ENCODE data around the gene ADORA3. TPM values are rescaled to one million over a fixed set of nuclear protein-coding genes. Genes with fewer than 3 reads are reported as not detected.
"Not testable (repeated sequence)": the region's sequence is repeated elsewhere in the genome, so short reads cannot be mapped to it uniquely, and the experiment has no call there.

ADORA3 gene
- total RNA-seq: 10 to 100 TPM in 1 of 4 donors, 1 to 10 TPM in 3; 4.9 to 13.3 (median 5.1) TPM

- Histone ChIP-seq H3K4me3 (peak within 1 kb of the TSS in 3 of 4 donors; percentile 9 to 35 (median 24)), H3K27me3 (no peaks in the 10 kb centered on the region), H3K27ac (replicated peaks in 1 of 4) (peak within 1 kb of the TSS; percentile 13 to 48 (median 31)), H3K4me1 (peaks cover 15 to 47% (median 31%) of the 10 kb centered on the region in 4 donors), H3K36me3 (no peaks in the 10 kb centered on the region), H3K9me3 (no peaks in the 10 kb centered on the region)
- intact Hi-C loops (cut with DNase I): no loop called here
- TF ChIP-seq POLR2AphosphoS5 (IDR thresholded peaks at IDR 0.05) (peak in 1 of 2 donors; percentile 54), CTCF (IDR thresholded peaks at IDR 0.05) (no peak)
- WGBS: 65% methylated on average over 4 of the region's 4 CpGs
- DNase-seq (ENCODE audit: extremely low spot score): no peak
These were observed at the start of gene ADORA3, which contains the start of gene TMIGD3 for GRCh38 chr1:111503585-111504060. ADORA3 (minus strand) TSS chr1:111503633; CDS start chr1:111503354, 279 bp downstream. TMIGD3 (minus strand) TSS chr1:111503633; CDS start chr1:111503354, 279 bp downstream.

- intact Hi-C loops (cut with DNase I): no loop called here
- Histone ChIP-seq H3K27me3 (no peaks in the 10 kb centered on the region), H3K27ac (replicated peaks in 1 of 4) (peak overlapping the region in 3 of 4 donors; percentile 28 to 41 (median 30)), H3K9me3 (no peaks in the 10 kb centered on the region), H3K4me1 (peaks cover 0 to 16% (median 13%) of the 10 kb centered on the region in 4 donors), H3K36me3 (no peaks in the 10 kb centered on the region), H3K4me3 (no peak overlapping the region)
- WGBS: 56% methylated on average over 3 of the region's 3 CpGs
- no peak for TF ChIP-seq POLR2A (IDR thresholded peaks at IDR 0.05; ENCODE audit: low read depth)
- TF ChIP-seq CTCF (IDR thresholded peaks at IDR 0.05): no peak
- peak in 1 of 2 donors; percentile 48 for TF ChIP-seq POLR2AphosphoS5 (IDR thresholded peaks at IDR 0.05)
- no peak for TF ChIP-seq EP300 (IDR thresholded peaks at IDR 0.05)
- DNase-seq (ENCODE audit: extremely low spot score): peak; percentile 31
These were observed 49.8 kb upstream of the ADORA3 start for GRCh38 chr1:111553196-111553595.

- TF ChIP-seq EP300 (IDR thresholded peaks at IDR 0.05): no peak
- no peak for TF ChIP-seq CTCF (IDR thresholded peaks at IDR 0.05)
- TF ChIP-seq POLR2A (IDR thresholded peaks at IDR 0.05; ENCODE audit: low read depth): no peak
- TF ChIP-seq POLR2AphosphoS5 (IDR thresholded peaks at IDR 0.05): no peak
- Histone ChIP-seq H3K27ac (replicated peaks in 1 of 4) (peak overlapping the region in 3 of 4 donors; percentile 28 to 41 (median 30)), H3K9me3 (no peaks in the 10 kb centered on the region), H3K4me1 (peaks cover 0 to 16% (median 13%) of the 10 kb centered on the region in 4 donors), H3K4me3 (no peak overlapping the region), H3K36me3 (no peaks in the 10 kb centered on the region), H3K27me3 (no peaks in the 10 kb centered on the region)
- intact Hi-C loops (cut with DNase I): no loop called here
- DNase-seq (ENCODE audit: extremely low spot score): peak; percentile 10
These were observed 49.2 kb upstream of the ADORA3 start for GRCh38 chr1:111552587-111552986.

- Histone ChIP-seq H3K4me1 (peaks cover 0 to 16% (median 13%) of the 10 kb centered on the region in 4 donors), H3K27ac (replicated peaks in 1 of 4) (peak overlapping the region in 2 of 4 donors; percentile 5 to 30), H3K9me3 (no peaks in the 10 kb centered on the region), H3K27me3 (no peaks in the 10 kb centered on the region), H3K4me3 (no peak overlapping the region), H3K36me3 (no peaks in the 10 kb centered on the region)
- intact Hi-C loops (cut with DNase I): no loop called here
- WGBS: 89% methylated on average over 8 of the region's 8 CpGs
- TF ChIP-seq CTCF (IDR thresholded peaks at IDR 0.05): no peak
- no peak for TF ChIP-seq POLR2AphosphoS5 (IDR thresholded peaks at IDR 0.05)
- TF ChIP-seq EP300 (IDR thresholded peaks at IDR 0.05): no peak
- no peak for TF ChIP-seq POLR2A (IDR thresholded peaks at IDR 0.05; ENCODE audit: low read depth)
- peak; percentile 14 for DNase-seq (ENCODE audit: extremely low spot score)
These were observed 48.4 kb upstream of the ADORA3 start for GRCh38 chr1:111551623-111552411.

- WGBS: 94% methylated on average over 1 of the region's 1 CpG
These were observed 44.4 kb upstream of the ADORA3 start for GRCh38 chr1:111547786-111548185.

More at GRCh38 chr1:111547786-111548185, 44.4 kb upstream of the ADORA3 start:
- DNase-seq (ENCODE audit: extremely low spot score); H3K27me3 ChIP-seq; H3K9me3 ChIP-seq; H3K27ac ChIP-seq (replicated peaks in 1 of 4); intact Hi-C loops (cut with DNase I); H3K4me3 ChIP-seq; H3K36me3 ChIP-seq: not testable (repeated sequence)
- H3K4me1 ChIP-seq: peaks cover 0 to 12% (median 2%) of the 10 kb centered on the region in 4 donors
